GM19463 (cell line): Measurements from ENCODE around the gene GJA9.
"Not testable (repeated sequence)": the region's sequence is repeated elsewhere in the genome, so short reads cannot be mapped to it uniquely, and the experiment has no call there.

Experiments used
- ATAC-seq: cut with Tn5 transposase; IDR thresholded peaks from one replicate; pipeline ENCODE4 v1.9.1; 2021; ENCODE audit warnings: mild to moderate bottlenecking, moderate library complexity; ENCODE audit not compliant: unreplicated experiment

GJA9 gene

GRCh38 chr1:38875811-38876210 lies 5.6 kb downstream of the GJA9 start:
- no peak for ATAC-seq

GRCh38 chr1:38873027-38873969 lies 8.1 kb downstream of the GJA9 start, which contains the start of gene MYCBP:
TSS of gene MYCBP (minus strand) at chr1:38873348. CDS start at chr1:38873305, 43 bp downstream.
- peak; percentile 97 for ATAC-seq

GRCh38 chr1:38872401-38873026 lies 8.9 kb downstream of the GJA9 start:
- peak; percentile 18 for ATAC-seq

- ATAC-seq, result no peak
Measured at GRCh38 chr1:38870996-38871395, 10.4 kb downstream of the GJA9 start.

- no peak for ATAC-seq
Measured at GRCh38 chr1:38867208-38867607, 14.2 kb downstream of the GJA9 start.

- ATAC-seq, result no peak
Measured at GRCh38 chr1:38865112-38865715, 16.2 kb downstream of the GJA9 start.

GRCh38 chr1:38860454-38860795 lies 21.0 kb downstream of the GJA9 start:
- no peak for ATAC-seq

GRCh38 chr1:38859561-38860453 lies 21.6 kb downstream of the GJA9 start, which contains the start of gene RRAGC:
TSS of gene RRAGC (minus strand) at chr1:38859772. CDS start at chr1:38859646, 126 bp downstream.
- peak; percentile 92 for ATAC-seq

GRCh38 chr1:38858833-38859560 lies 22.4 kb downstream of the GJA9 start:
- peak; percentile 31 for ATAC-seq

GRCh38 chr1:38852780-38853179 lies 28.6 kb downstream of the GJA9 start:
- no peak for ATAC-seq

GRCh38 chr1:38848071-38848470 lies 33.3 kb downstream of the GJA9 start:
- ATAC-seq, result no peak

GRCh38 chr1:38846210-38846609 lies 35.2 kb downstream of the GJA9 start:
- ATAC-seq, result no peak

- not testable (repeated sequence) for ATAC-seq
Measured at GRCh38 chr1:38845088-38845487, 36.3 kb downstream of the GJA9 start.

- ATAC-seq, result no peak
Measured at GRCh38 chr1:38840281-38840680, 41.1 kb downstream of the GJA9 start.

- no peak for ATAC-seq
Measured at GRCh38 chr1:38839363-38839762, 42.0 kb downstream of the GJA9 start.

GRCh38 chr1:38836316-38836715 lies 45.1 kb downstream of the GJA9 start:
- not testable (repeated sequence) for ATAC-seq

- no peak for ATAC-seq
Measured at GRCh38 chr1:38834937-38835827, 46.2 kb downstream of the GJA9 start.

- ATAC-seq, result no peak
Measured at GRCh38 chr1:38834221-38834782, 47.1 kb downstream of the GJA9 start.

- ATAC-seq, result no peak
Measured at GRCh38 chr1:38833146-38833545, 48.2 kb downstream of the GJA9 start.
